Coronary artery (tissue), 2 donors: ENCODE measurements around the gene EVX1.

Source experiments
- DNase-seq: peaks from one replicate; pipeline ENCODE4 v3.0.0-alpha.2; 2017; ENCODE audit warnings: low spot score
- H3K27ac ChIP-seq, 2 donors: fragments of 200-600 bp; sonication (generic); one replicate each; pipeline ENCODE4 v1.5.1; 2016 to 2019
- H3K4me3 ChIP-seq: fragments of 200-600 bp; sonication (generic); 2 replicates; pipeline ENCODE4 v1.5.1; 2016; ENCODE audit warnings: mild to moderate bottlenecking, moderate library complexity
- CTCF ChIP-seq: fragments of 200-600 bp; sonication (generic); IDR thresholded peaks from one replicate; pipeline ENCODE4 v1.5.1; 2019; ENCODE audit warnings: antibody characterized with exemption

The EVX1 gene

GRCh38 chr7:27243340-27244163, 950 bp downstream of the EVX1 start:
- no peak for TF ChIP-seq CTCF
- H3K4me3 ChIP-seq, result peak overlapping the region; percentile 64
- no peak for DNase-seq
- H3K27ac ChIP-seq, result no peak overlapping the region

- no peak for TF ChIP-seq CTCF
Measured at GRCh38 chr7:27244488-27245123, 2.0 kb downstream of the EVX1 start.

GRCh38 chr7:27245124-27245797, 2.7 kb downstream of the EVX1 start:
- H3K4me3 ChIP-seq, result peak overlapping the region; percentile 61
- no peak overlapping the region for H3K27ac ChIP-seq
- TF ChIP-seq CTCF, result no peak
- DNase-seq, result no peak

More at GRCh38 chr7:27244488-27245123, 2.0 kb downstream of the EVX1 start:
- H3K4me3 ChIP-seq, result peak overlapping the region; percentile 61
- H3K27ac ChIP-seq, result no peak overlapping the region
- no peak for DNase-seq

- DNase-seq, result no peak
- peak overlapping the region; percentile 61 for H3K4me3 ChIP-seq
- no peak overlapping the region for H3K27ac ChIP-seq
- TF ChIP-seq CTCF, result no peak
Measured at GRCh38 chr7:27245798-27246691, 3.4 kb downstream of the EVX1 start.

GRCh38 chr7:27247000-27247399, 4.4 kb downstream of the EVX1 start:
- DNase-seq, result no peak
- Histone ChIP-seq H3K4me3 (no peak overlapping the region), H3K27ac (no peak overlapping the region)
- TF ChIP-seq CTCF, result no peak
